ENCODE data around the gene HOXB3.
"Not testable (repeated sequence)": the region's sequence is repeated elsewhere in the genome, so short reads cannot be mapped to it uniquely, and the experiment has no call there.

HOXB3 gene

GRCh38 chr17:48515925-48516900 lies 73.8 kb downstream of the HOXB3 start:
- DNase-seq = no peak

GRCh38 chr17:48514477-48514876 lies 75.6 kb downstream of the HOXB3 start:
- DNase-seq = no peak

- no peak for DNase-seq
Measured at GRCh38 chr17:48513666-48514455, 76.2 kb downstream of the HOXB3 start.

GRCh38 chr17:48513097-48513496 lies 76.9 kb downstream of the HOXB3 start:
- DNase-seq = no peak

- peak; percentile 73 for DNase-seq
Measured at GRCh38 chr17:48510761-48511604, 79.1 kb downstream of the HOXB3 start.

- DNase-seq = no peak
Measured at GRCh38 chr17:48510381-48510760, 79.7 kb downstream of the HOXB3 start.

- DNase-seq = not testable (repeated sequence)
Measured at GRCh38 chr17:48509708-48510107, 80.3 kb downstream of the HOXB3 start.

GRCh38 chr17:48506246-48506645 lies 83.8 kb downstream of the HOXB3 start:
- DNase-seq = no peak

- DNase-seq = peak; percentile 89
Measured at GRCh38 chr17:48505788-48506187, 84.3 kb downstream of the HOXB3 start.

GRCh38 chr17:48504953-48505352 lies 85.1 kb downstream of the HOXB3 start:
- no peak for DNase-seq

- DNase-seq = no peak
Measured at GRCh38 chr17:48503747-48504146, 86.3 kb downstream of the HOXB3 start.

- no peak for DNase-seq
Measured at GRCh38 chr17:48502901-48503300, 87.1 kb downstream of the HOXB3 start.

GRCh38 chr17:48502312-48502711 lies 87.7 kb downstream of the HOXB3 start:
- DNase-seq = no peak

- no peak for DNase-seq
Measured at GRCh38 chr17:48500435-48501426, 89.3 kb downstream of the HOXB3 start.

GRCh38 chr17:48499735-48500434 lies 90.2 kb downstream of the HOXB3 start:
- no peak for DNase-seq

- DNase-seq = no peak
Measured at GRCh38 chr17:48499248-48499647, 90.8 kb downstream of the HOXB3 start.

Data from activated CD4-positive, alpha-beta T cell treated with anti-CD3 and anti-CD28 coated beads, Interleukin-2, amount 50 U/mL, for 16 hours (primary cell).